HepG2 (cell line): ENCODE measurements around the gene PCOLCE2. TPM values are rescaled to one million over a fixed set of nuclear protein-coding genes. Genes with fewer than 3 reads are reported as not detected.

Experiments
- ATAC-seq: fragments of 200-7000 bp; cut with Tn5 transposase; 3 replicates; pipeline ENCODE4 v1.9.1; 2020; ENCODE audit warnings: mild to moderate bottlenecking, moderate library complexity
- BruUV-seq: library from RNA; stranded (reverse); fragments of 400-500 nt; replicated peaks from 2 replicates; lab custom pipeline; 2021; lab: Mats Ljungman, UMichigan
- CTCF ChIA-PET: fragments of 300-600 bp; formaldehyde crosslinking; extraction: SDS; loops from one replicate; lab custom pipeline; 2021; ENCODE audit warnings: low total read pairs, inconsistent platforms, low intra/inter-chr PET ratio; lab: Yijun Ruan, JAX
- POLR2A ChIA-PET: fragments of 350-600 bp; sonication (Branson Sonifier 250); formaldehyde crosslinking; loops from one replicate; lab custom pipeline; 2020; ENCODE audit warnings: antibody characterized with exemption, inconsistent platforms; lab: Yijun Ruan, JAX
- DNase-seq: peaks from one replicate; pipeline ENCODE4 v3.0.0-alpha.2; 2015; ENCODE audit warnings: low spot score
- FAIRE-seq: peaks from 3 replicates; lab custom pipeline; 2011; peaks lifted over from hg19 to GRCh38; lab: Jason Lieb, UNC
- H2AFZ ChIP-seq: one replicate; pipeline ENCODE4 v1.6.1; 2011; ENCODE audit warnings: low read length, inconsistent platforms
- H3K27ac ChIP-seq: fragments of 300-600 bp; 3 replicates; pipeline ENCODE4 v1.8.0; 2011; ENCODE audit warnings: mixed run types, mild to moderate bottlenecking, mixed read lengths, low read length, inconsistent platforms; ENCODE audit not compliant: insufficient read depth; ENCODE audit errors: extremely low read length
- H3K27me3 ChIP-seq, 2 experiments: fragments of 200-600 bp in 1 of 2; 2 replicates in 1 of 2; 3 replicates in 1 of 2; pipeline versions ENCODE4 v1.6.0 to v1.8.0; 2011; ENCODE audit warnings: low read length in 2 of 2, mild to moderate bottlenecking in 2 of 2, moderate library complexity in 2 of 2, inconsistent platforms in 1 of 2; ENCODE audit not compliant: insufficient read depth in 2 of 2, control insufficient read depth in 1 of 2
- H3K36me3 ChIP-seq, 2 experiments: fragments of 200-600 bp in 1 of 2; replicated peaks in 1 of 2; 2 replicates in 1 of 2; 3 replicates in 1 of 2; pipeline versions ENCODE4 v1.5.1 to v1.8.0; 2011; ENCODE audit warnings: low read length in 2 of 2, inconsistent platforms in 1 of 2; ENCODE audit not compliant: insufficient read depth in 2 of 2, control insufficient read depth in 1 of 2
- H3K4me1 ChIP-seq: 2 replicates; pipeline ENCODE4 v1.5.1; 2012; ENCODE audit warnings: low read length, inconsistent platforms; ENCODE audit not compliant: insufficient read depth
- H3K4me2 ChIP-seq: 2 replicates; pipeline ENCODE4 v1.6.0; 2011; ENCODE audit warnings: low read depth, low read length, inconsistent platforms
- H3K4me3 ChIP-seq, 3 experiments: fragments of 200-600 bp in 1 of 3; sonication (generic), shearing (Covaris generic) in 1 of 3; replicated peaks in 1 of 3; 2 replicates each; pipeline ENCODE4 v1.5.1; 2011 to 2016; ENCODE audit warnings: low read length in 3 of 3, inconsistent platforms in 2 of 3, low read depth in 2 of 3, mild to moderate bottlenecking in 2 of 3, control low read depth in 1 of 3, mixed read lengths in 1 of 3; ENCODE audit not compliant: insufficient read depth in 1 of 3
- H3K79me2 ChIP-seq: one replicate; pipeline ENCODE4 v1.6.1; 2011; ENCODE audit warnings: low read length, inconsistent platforms; ENCODE audit not compliant: insufficient read depth
- H3K9ac ChIP-seq: 2 replicates; pipeline ENCODE4 v1.6.0; 2011; ENCODE audit warnings: mild to moderate bottlenecking, low read depth, low read length, inconsistent platforms; ENCODE audit not compliant: insufficient read depth
- H3K9me3 ChIP-seq: 2 replicates; pipeline ENCODE4 v1.5.1; 2012; ENCODE audit warnings: mild to moderate bottlenecking, low read length
- H4K20me1 ChIP-seq: 2 replicates; pipeline ENCODE4 v1.6.0; 2011; ENCODE audit warnings: inconsistent platforms, mild to moderate bottlenecking, low read length, moderate library complexity; ENCODE audit not compliant: insufficient read depth
- DMAP1 ChIP-seq: IDR thresholded peaks from 2 replicates; pipeline ENCODE4 v1.6.1; 2016
- ZBED4 ChIP-seq: sonication (generic); formaldehyde crosslinking; IDR thresholded peaks from 2 replicates; pipeline ENCODE4 v1.4.0; 2020; ENCODE audit warnings: missing genetic modification reagents, borderline replicate concordance
- ZNF513 ChIP-seq: sonication (generic); formaldehyde crosslinking; conservative IDR thresholded peaks from 2 replicates; pipeline ENCODE4 v1.5.0; 2020; ENCODE audit warnings: missing genetic modification reagents
- ZNF569 ChIP-seq: sonication (generic); formaldehyde crosslinking; IDR thresholded peaks from 2 replicates; pipeline ENCODE4 v1.5.0; 2020; ENCODE audit warnings: mild to moderate bottlenecking, missing genetic modification reagents, moderate library complexity, borderline replicate concordance
- WGBS: methylation state at CpG from one replicate; pipeline ENCODE4 v1.1.6; 2017; ENCODE audit warnings: low lambda C conversion rate; 5-methylcytosine and 5-hydroxymethylcytosine counted together
- in situ Hi-C: cut with HindIII; loops from 2 replicates; pipeline ENCODE4 v1.10.0; 2017; ENCODE audit warnings: low pct_unique_long_range_greater_than_20kb; ENCODE audit not compliant: extremely low pct_ligation_motif_present
- intact Hi-C: fragments of 100-400 bp; cut with micrococcal nuclease; formaldehyde crosslinking; loops from one replicate; pipeline ENCODE4 v1.10.0; 2022; ENCODE audit not compliant: unreplicated experiment
- polyA plus RNA-seq, 8 experiments: library from polyadenylated mRNA; depleted of rRNA in 3 of 8; stranded (reverse) in 7 of 8; unstranded in 1 of 8; fragments of >200 nt; fragmentation: Illumina TruSeq in 4 of 8; extraction: Trizol in 4 of 8; gene quantifications; 2 replicates each; pipeline versions ENCODE4 v1.2.1 to v1.2.3, GENCODE V29; 2011 to 2016; ENCODE audit warnings: low read depth in 4 of 8, missing spikeins in 1 of 8, mixed read lengths in 1 of 8; ENCODE audit not compliant: insufficient read depth in 1 of 8
- total RNA-seq, 5 experiments: library from RNA; depleted of rRNA; stranded (reverse); fragments of >200 nt; fragmentation: Illumina TruSeq; extraction: Trizol; gene quantifications; 2 replicates each; pipeline ENCODE4 v1.2.3, GENCODE V29; 2016; ENCODE audit warnings: low read depth in 1 of 5

PCOLCE2 gene
- total and polyA plus RNA-seq, 2 of the 13 experiments (the other 11 are each of a cell fraction or from before 2014, with no cell fraction given) = 0.71 to 2.0 TPM

GRCh38 chr3:142876417-142876816, 12.5 kb downstream of the PCOLCE2 start:
- no peak overlapping the region for H3K4me3 ChIP-seq
- H2AFZ ChIP-seq = no peak overlapping the region
- ChIA-PET POLR2A (no interaction called here), CTCF (no interaction called here)
- ATAC-seq (no peak), FAIRE-seq (no peak), DNase-seq (no peak)
- no peaks in the 10 kb centered on the region for H4K20me1 ChIP-seq
- no peaks in the 10 kb centered on the region for H3K36me3 ChIP-seq
- 14% methylated on average over 1 of the region's 1 CpG for WGBS
- BruUV-seq = no TSS peak
- H3K4me1 ChIP-seq = no peaks in the 10 kb centered on the region
- no peak overlapping the region for H3K9ac ChIP-seq
- H3K27ac ChIP-seq = no peak overlapping the region
- intact Hi-C loops (no loop called here), in situ Hi-C loops (no loop called here)
- H3K79me2 ChIP-seq = no peaks in the 10 kb centered on the region
- H3K27me3 ChIP-seq = peaks cover 0 to 6% of the 10 kb centered on the region in 2 experiments; a peak in 2 of 5 replicates
- no peak overlapping the region for H3K4me2 ChIP-seq
- no peaks in the 10 kb centered on the region for H3K9me3 ChIP-seq
- TF ChIP-seq ZBED4 (CRISPR knock-in tag) = no peak
- no peak for TF ChIP-seq ZNF569 (CRISPR knock-in tag)
- TF ChIP-seq DMAP1 = no peak
- TF ChIP-seq ZNF513 (CRISPR knock-in tag) = no peak
